Measurements from ENCODE around the gene SCNN1A. TPM values are rescaled to one million over a fixed set of nuclear protein-coding genes. Genes with fewer than 3 reads are reported as not detected.

Gene SCNN1A
- 20.1 to 21.5 TPM (median 20.3 TPM) in 3 replicates for total RNA-seq

GRCh38 chr12:6375269-6376078, at the start of gene SCNN1A:
SCNN1A (minus strand) TSS chr12:6375563; CDS start chr12:6374783, 780 bp downstream.
- peak within 1 kb of the TSS; percentile 43 for H3K4me3 Mint-ChIP-seq
- H3K27ac Mint-ChIP-seq: peak within 1 kb of the TSS; percentile 90
- no peak for DNase-seq (ENCODE audit: low spot score in 2 of 2, unreplicated experiment in 2 of 2)
- H3K4me1 Mint-ChIP-seq: peaks cover 70% of the 10 kb centered on the region
- H3K9me3 Mint-ChIP-seq: no peaks in the 10 kb centered on the region
- no peaks in the 10 kb centered on the region for H3K36me3 Mint-ChIP-seq
- TF ChIP-seq, protein P1, sequence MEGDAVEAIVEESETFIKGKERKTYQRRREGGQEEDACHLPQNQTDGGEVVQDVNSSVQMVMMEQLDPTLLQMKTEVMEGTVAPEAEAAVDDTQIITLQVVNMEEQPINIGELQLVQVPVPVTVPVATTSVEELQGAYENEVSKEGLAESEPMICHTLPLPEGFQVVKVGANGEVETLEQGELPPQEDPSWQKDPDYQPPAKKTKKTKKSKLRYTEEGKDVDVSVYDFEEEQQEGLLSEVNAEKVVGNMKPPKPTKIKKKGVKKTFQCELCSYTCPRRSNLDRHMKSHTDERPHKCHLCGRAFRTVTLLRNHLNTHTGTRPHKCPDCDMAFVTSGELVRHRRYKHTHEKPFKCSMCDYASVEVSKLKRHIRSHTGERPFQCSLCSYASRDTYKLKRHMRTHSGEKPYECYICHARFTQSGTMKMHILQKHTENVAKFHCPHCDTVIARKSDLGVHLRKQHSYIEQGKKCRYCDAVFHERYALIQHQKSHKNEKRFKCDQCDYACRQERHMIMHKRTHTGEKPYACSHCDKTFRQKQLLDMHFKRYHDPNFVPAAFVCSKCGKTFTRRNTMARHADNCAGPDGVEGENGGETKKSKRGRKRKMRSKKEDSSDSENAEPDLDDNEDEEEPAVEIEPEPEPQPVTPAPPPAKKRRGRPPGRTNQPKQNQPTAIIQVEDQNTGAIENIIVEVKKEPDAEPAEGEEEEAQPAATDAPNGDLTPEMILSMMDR (IDR thresholded peaks at IDR 0.05; ENCODE audit: unreplicated experiment): no peak
- no peaks in the 10 kb centered on the region for H3K27me3 Mint-ChIP-seq (ENCODE audit: low read depth)

- TF ChIP-seq, protein P1 (IDR thresholded peaks at IDR 0.05; ENCODE audit: unreplicated experiment): no peak
- DNase-seq (ENCODE audit: low spot score in 2 of 2, unreplicated experiment in 2 of 2): no peak
- Mint-ChIP-seq H3K36me3 (no peaks in the 10 kb centered on the region), H3K27ac (no peak overlapping the region), H3K27me3 (ENCODE audit: low read depth) (no peaks in the 10 kb centered on the region), H3K4me1 (no peaks in the 10 kb centered on the region), H3K4me3 (no peak overlapping the region), H3K9me3 (no peaks in the 10 kb centered on the region)
Observed at GRCh38 chr12:6424866-6425265, 49.5 kb upstream of the SCNN1A start.

- H3K27me3 Mint-ChIP-seq (ENCODE audit: low read depth): no peaks in the 10 kb centered on the region
Observed at GRCh38 chr12:6424008-6424347, 48.6 kb upstream of the SCNN1A start.

GRCh38 chr12:6423267-6424007, 48.1 kb upstream of the SCNN1A start:
- Mint-ChIP-seq H3K27ac (no peak overlapping the region), H3K27me3 (ENCODE audit: low read depth) (no peaks in the 10 kb centered on the region), H3K4me1 (no peaks in the 10 kb centered on the region), H3K4me3 (no peak overlapping the region), H3K9me3 (no peaks in the 10 kb centered on the region), H3K36me3 (no peaks in the 10 kb centered on the region)
- DNase-seq (ENCODE audit: low spot score in 2 of 2, unreplicated experiment in 2 of 2): peak in 1 of 2 experiments; percentile 65
- TF ChIP-seq, protein P1 (IDR thresholded peaks at IDR 0.05; ENCODE audit: unreplicated experiment): peak; percentile 51

More at GRCh38 chr12:6424008-6424347, 48.6 kb upstream of the SCNN1A start:
- no peak for DNase-seq (ENCODE audit: low spot score in 2 of 2, unreplicated experiment in 2 of 2)
- no peak overlapping the region for H3K4me3 Mint-ChIP-seq
- no peak overlapping the region for H3K27ac Mint-ChIP-seq
- H3K4me1 Mint-ChIP-seq: no peaks in the 10 kb centered on the region
- TF ChIP-seq, protein P1 (IDR thresholded peaks at IDR 0.05; ENCODE audit: unreplicated experiment): no peak
- no peaks in the 10 kb centered on the region for H3K9me3 Mint-ChIP-seq
- no peaks in the 10 kb centered on the region for H3K36me3 Mint-ChIP-seq

- Mint-ChIP-seq H3K4me3 (no peak overlapping the region), H3K9me3 (peaks cover 9% of the 10 kb centered on the region), H3K27me3 (ENCODE audit: low read depth) (no peaks in the 10 kb centered on the region), H3K4me1 (no peaks in the 10 kb centered on the region), H3K27ac (no peak overlapping the region), H3K36me3 (peaks cover 5% of the 10 kb centered on the region)
- DNase-seq (ENCODE audit: low spot score in 2 of 2, unreplicated experiment in 2 of 2): no peak
- TF ChIP-seq, protein P1 (IDR thresholded peaks at IDR 0.05; ENCODE audit: unreplicated experiment): no peak
Observed at GRCh38 chr12:6420364-6420763, 45.0 kb upstream of the SCNN1A start.

Measured in mesothelial cell of epicardium (in vitro differentiated cells).